GM19023 (cell line): Measurements from ENCODE around the gene SART1.

ENCODE experiments used
- ATAC-seq: cut with Tn5 transposase; IDR thresholded peaks from one replicate; pipeline ENCODE4 v1.9.1; 2021; ENCODE audit warnings: mild to moderate bottlenecking, moderate library complexity; ENCODE audit not compliant: unreplicated experiment

SART1 gene, protein sequence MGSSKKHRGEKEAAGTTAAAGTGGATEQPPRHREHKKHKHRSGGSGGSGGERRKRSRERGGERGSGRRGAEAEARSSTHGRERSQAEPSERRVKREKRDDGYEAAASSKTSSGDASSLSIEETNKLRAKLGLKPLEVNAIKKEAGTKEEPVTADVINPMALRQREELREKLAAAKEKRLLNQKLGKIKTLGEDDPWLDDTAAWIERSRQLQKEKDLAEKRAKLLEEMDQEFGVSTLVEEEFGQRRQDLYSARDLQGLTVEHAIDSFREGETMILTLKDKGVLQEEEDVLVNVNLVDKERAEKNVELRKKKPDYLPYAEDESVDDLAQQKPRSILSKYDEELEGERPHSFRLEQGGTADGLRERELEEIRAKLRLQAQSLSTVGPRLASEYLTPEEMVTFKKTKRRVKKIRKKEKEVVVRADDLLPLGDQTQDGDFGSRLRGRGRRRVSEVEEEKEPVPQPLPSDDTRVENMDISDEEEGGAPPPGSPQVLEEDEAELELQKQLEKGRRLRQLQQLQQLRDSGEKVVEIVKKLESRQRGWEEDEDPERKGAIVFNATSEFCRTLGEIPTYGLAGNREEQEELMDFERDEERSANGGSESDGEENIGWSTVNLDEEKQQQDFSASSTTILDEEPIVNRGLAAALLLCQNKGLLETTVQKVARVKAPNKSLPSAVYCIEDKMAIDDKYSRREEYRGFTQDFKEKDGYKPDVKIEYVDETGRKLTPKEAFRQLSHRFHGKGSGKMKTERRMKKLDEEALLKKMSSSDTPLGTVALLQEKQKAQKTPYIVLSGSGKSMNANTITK

DNA sequence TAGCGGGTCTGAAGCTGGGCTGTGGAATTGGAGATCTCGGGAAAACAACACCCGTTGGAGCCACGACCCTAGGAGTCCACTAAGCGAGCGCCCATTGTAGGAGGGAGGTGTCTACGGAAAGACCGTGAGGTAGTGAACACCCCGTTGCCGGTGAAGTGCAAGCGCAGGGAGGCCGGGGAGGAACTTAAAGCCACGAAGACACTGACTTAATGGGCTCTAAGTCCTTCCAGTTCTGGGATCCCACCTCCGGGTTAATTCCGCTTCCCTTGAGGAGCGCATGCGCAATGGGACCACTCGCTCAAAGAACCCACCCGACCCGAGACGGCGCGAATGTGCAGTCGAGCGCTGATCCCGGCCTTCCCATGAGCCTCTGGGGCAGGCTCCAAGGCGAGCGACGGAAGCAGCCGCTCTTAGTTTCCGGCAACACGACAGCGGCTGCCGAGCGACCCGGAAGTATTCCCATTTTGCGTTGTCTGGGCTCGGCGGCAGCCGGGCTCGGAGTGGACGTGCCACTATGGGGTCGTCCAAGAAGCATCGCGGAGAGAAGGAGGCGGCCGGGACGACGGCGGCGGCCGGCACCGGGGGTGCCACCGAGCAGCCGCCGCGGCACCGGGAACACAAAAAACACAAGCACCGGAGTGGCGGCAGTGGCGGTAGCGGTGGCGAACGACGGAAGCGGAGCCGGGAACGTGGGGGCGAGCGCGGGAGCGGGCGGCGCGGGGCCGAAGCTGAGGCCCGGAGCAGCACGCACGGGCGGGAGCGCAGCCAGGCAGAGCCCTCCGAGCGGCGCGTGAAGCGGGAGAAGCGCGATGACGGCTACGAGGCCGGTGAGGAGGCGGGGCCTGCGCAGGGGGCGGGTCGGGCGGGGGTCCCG, at the start of gene SART1:
Gene SART1, plus strand, starts transcription at position 468 of the 874 bp plus-strand sequence. Its CDS starts 47 bp downstream, at position 515.
- ATAC-seq, result peak; percentile 75

DNA sequence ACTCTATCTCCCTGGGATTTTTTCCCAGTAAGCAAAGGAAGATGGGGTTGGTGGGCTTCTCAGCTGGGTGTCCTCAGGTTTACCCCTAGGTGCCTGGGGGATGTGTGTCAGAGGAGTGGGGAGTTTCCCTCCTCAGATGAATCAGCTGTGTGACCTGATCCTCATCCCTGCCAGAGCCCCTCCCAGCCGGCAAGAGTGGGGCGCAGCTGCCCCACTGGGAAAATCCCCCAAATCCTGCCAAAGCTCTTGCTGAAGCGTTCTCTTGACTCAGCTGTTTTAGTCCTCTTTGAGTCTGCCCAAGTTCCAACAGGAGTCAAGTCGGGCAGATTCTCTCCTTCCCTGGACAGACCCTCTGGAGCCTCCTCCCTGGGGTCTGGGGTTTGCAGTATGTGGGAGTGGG, 48.7 kb upstream of the SART1 start:
- no peak for ATAC-seq

DNA sequence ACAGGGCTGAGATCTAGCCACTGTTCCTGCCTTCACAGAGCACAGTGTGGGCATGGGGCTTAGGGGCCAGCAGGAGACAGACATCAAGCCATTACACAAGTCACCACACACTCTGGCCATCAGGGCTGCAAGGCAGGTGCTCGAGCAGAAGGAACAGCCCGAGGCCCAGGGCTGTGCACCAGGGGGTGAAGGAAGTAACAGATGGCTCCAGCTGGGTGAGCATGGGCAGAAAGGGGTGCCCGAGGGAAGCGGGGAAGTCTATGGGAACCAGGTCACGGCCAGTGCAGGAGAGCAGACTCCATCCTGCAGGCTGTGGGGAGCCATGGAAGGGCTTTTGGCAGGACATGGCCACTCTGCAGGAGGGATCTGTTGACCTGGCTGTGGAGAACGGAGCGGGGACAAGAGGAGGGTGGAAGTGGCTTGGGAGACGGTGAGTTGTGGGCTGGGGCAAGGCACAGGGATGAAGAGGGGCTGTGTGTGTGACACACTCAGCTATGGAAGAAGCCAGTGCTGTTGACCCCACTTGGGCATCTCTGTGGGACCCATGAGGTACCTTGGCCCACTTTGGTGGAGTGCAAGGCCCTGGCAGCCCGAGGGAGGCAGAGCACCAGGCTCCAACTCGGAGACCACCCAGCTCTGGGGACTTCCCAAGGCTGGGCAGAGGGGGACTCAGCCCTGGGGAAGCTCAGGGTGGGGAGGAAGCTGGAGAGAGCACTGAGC, 46.3 kb upstream of the SART1 start:
- no peak for ATAC-seq

DNA sequence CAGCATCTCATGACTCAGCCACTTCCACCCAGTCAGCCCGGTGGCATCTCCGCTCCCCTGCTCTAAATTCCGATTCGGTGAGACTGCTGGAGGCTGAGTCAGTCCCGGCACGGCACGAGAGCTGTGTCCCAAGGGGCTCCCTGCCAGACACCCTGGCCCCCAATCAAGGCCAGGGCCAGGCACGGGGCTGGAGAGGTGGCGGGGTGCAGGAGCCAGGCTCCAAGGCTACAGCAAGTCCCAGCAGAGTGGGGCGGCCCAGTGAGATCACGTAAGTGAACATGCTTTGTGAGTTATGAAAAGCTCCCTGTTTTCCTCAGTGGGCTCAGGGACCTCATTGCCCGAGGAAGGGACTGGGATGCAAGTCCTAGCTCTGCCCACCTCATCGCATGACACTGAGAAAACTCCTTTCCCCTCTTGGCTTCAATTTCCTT, 45.7 kb upstream of the SART1 start:
- no peak for ATAC-seq

DNA sequence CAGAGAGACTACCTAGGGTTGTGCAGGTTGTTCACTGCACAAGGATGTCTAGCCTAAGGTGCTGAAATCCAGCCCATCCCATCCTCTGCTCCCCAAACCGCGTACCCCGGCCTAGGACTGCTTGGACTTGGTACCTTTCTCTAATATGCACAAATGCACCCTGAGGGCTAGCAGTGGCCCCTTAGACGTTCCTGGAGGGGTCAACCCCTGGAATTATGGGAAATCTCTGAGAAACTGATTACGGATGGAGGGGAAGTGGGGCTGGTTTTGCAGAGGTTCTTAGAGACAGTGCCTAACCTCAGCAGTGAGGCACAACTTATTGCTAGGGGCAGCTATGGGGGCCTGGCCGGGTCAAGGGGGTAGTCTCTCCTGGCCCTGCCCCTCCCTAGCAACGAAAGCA, 45.1 kb upstream of the SART1 start:
- ATAC-seq, result no peak

DNA sequence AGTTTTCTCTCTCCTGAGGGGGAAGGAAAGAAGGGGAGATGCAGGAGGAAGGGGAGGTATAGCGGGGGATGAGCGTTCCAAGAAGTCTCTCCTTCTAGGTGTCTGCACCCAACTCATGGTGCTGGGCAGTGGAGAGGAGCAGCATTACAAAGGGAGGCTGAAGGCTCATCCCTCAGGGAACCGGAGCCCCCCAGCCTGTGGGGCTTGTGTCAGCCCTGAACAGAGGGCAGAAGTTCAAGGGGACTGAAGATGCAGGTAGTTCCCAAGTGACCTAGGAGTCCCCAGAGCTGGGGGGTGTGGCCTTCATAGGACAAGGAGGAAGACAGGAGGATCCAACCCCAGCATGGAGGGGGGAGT, 44.5 kb upstream of the SART1 start:
- no peak for ATAC-seq

DNA sequence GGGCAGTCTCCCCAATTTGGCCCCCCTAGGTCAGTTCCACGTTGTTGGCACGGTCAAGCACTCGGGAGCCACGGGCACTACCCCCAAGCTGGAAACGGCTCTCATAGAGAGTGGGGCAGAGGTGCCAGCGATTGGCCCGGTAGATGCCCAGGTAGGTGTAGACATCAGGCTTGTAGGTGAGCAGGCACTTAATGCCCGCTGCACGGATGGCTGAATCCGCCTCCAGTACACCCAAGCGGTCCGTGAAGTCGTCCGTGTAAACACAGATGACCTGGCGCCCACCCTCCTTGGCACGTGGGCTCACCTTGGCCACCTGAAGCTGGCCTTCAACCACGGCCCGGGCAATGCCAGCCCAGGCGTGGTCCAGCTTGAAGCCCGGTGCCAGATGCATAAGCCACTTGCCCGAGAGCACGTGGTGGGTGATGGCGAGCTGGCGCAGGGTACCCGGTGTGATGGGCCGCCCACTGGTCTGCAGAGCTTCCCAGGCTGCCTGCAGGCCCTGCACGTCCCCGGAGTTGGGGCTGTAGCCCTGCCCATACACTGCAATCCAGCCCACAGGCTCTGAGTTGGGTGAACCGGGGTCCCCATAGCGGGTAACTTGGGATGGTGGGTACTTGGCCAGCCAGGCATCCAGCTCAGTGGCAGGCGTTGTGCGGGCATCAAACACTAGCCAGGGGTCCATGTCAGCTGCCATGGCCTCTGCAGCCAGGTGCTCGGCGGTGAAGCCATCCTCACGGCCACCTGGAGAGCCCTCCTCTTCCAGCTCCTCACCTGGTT, 43.9 kb upstream of the SART1 start:
- ATAC-seq, result no peak

DNA sequence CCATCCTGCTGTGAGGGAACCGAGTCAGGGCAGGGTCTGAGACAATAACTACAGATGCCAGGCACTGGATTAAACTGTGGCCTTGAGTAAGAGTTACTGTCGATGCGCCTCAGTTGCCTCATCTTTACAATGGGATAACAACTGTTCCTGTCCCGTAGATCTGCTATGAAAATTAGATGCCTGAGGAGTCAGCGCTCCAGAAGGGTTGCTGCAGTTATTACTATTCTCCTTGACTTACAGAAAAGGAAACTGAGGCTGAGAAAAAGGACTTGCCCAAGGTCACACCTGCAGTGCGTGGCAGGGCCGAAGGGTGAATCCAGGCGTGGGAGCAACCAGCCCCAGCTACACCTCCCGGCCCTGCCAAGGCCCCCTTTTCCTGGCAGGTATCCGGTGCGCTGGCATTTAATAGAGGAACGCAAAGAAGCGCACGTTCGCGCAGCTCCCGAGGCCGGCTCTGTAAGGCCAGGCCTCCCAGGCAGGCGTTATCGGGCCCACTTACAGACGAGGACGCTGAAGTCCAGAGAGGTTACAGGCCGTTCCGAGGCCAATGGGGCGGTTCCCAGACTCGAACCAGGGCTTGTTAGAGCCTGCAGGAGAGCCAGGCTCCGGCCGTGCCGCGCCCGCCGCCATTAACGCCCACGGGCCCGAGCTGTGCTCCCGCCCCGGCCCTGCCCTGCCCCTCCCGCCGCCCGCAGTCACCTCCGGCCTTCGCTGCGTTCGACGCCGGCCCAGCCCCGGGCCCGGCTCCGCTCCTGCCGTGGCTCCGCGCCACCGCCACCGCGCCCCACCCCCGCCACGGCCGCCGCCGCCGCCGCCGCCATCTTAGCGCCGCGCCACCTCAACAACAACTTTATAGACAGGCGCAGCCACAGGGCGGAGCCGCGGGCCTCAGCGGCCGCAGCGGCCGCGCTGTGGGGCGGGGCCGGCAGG, 43.1 kb upstream of the SART1 start, which contains the start of gene C11orf68:
Gene C11orf68, minus strand, starts transcription at position 852 of the 930 bp plus-strand sequence. Its CDS starts 31 bp downstream, at position 821.
- peak; percentile 50 for ATAC-seq

DNA sequence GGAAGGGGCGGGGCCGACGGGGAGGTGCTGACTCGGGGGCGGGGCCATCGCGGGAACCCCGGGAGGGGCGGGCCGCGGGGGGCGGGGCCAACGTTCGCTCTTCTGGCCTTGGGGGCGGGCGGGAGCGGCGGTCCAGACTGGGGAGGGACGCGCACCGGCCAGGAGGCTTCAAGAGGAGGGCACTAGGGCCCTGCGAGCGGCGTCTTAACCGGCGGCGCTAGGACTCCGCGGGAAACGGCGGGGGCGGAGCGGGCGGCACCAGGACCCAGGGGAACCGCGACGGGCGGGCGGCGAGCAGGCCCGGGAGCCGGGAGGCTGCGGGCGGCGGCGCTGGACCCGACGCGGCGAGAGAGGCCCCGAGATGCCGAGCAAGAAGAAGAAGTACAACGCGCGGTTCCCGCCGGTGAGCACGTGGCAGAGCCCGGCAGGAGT, 42.4 kb upstream of the SART1 start, which contains the start of gene DRAP1:
Gene DRAP1, plus strand, starts transcription at position 286 of the 432 bp plus-strand sequence. Its CDS starts 76 bp downstream, at position 362.
- peak; percentile 89 for ATAC-seq

DNA sequence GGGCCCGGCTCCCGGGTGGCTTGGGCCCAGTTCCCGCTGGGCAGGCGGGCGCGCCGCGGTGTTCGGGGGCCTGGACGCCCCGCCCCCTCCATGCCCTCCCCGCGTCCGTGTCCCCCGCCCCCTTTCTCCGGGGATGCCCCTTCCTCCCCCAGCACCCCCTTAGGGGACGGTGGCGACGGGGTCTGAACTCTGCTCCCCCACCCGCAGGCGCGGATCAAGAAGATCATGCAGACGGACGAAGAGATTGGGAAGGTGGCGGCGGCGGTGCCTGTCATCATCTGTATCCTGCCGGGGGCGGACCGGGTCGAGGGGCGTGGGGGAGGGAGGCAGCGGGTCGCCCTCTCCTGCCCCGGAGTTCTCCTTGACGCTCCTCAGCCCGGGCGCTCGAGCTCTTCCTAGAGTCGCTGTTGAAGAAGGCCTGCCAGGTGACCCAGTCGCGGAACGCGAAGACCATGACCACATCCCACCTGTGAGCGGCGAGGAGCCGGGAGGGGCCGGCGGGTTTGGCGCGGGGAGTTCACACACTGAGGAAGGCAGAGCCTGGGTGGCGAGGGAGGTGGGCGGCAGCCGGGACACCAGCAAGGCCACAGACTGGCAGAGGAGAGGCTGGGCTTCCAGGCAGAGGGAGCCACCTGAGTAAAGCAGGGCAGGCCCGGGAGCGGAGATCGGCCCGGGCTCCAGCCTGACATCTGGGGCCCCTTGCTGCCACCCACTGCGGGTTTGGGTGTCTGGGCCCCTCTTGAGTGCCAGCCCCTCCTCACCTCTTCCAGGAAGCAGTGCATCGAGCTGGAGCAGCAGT, 41.8 kb upstream of the SART1 start:
- ATAC-seq, result peak; percentile 44

DNA sequence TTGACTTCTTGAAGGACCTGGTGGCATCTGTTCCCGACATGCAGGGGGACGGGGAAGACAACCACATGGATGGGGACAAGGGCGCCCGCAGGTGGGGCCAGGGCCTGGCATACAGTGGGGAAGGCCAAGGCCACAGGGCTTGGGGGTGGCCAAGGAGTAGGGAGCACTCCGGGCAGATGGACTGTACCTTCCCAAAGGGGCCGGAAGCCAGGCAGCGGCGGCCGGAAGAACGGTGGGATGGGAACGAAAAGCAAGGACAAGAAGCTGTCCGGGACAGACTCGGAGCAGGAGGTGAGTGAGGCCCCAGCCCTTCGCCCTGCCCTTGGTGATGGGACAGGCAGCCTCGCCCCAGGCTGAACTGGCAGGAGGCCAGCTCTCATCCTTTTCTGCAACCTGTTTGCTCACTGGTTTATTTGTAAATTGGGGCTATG, 41.1 kb upstream of the SART1 start:
- ATAC-seq, result no peak

DNA sequence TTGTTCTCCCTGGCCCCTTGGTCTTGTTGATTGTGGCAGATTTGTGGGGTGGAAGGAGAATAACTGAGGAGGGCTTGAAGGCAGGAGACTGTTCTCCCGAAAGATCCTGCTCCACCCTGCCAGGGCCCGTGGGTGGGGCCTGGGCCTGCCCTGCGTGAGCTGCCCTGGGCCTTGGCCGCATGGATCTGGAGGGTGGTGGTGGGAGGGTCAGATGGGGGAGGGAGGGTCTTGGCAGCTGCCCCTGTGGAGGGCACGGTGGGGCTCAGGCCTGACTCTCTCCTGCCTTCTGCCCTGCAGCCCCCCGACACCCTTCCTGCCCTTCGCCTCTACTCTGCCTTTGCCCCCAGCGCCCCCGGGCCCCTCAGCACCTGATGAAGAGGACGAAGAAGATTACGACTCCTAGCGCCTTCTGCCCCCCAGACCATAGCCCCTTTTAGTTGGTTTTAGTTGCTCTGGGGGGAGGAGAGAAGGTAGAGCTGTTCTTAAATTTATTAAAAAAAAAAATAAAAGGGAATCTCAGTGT, 40.4 kb upstream of the SART1 start:
- ATAC-seq, result no peak

DNA sequence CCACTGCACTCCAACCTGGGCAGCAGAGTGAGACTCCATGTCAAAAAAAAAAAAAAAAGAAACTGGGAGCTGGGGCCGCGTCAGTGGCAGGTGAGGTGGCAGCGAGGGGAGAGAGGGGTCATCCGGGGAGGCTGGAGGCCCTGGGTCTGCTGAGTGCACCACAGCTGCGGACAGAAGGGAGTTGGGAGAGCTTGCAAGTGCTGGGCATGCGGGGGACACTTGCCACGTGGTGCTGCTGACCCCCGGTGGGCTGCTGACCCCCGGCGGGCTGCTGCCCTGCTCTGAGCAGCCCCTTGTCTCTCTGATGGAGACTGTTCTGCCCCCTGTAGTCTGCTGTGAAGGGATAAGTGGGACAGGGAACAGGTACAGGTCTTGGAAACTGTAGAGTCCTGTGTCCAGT, 39.7 kb upstream of the SART1 start:
- ATAC-seq, result no peak

DNA sequence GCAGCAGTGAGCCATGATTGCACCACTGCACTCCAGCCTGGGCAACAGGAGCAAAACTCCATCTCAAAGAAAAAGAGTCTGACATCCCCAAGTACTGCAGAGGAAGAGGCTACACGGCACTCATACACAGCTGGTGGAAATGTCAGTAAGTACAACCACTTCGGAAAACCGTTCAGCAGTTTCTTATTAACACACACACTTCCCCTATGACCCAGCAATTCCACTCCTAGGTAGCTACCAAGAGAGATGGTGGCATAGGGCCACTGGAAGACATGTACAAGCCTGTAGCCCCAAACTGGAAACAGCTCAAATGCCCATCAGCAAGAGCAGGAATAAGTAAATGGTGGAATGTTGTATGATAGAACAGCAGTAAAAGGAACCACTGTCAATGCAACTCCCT, 39.0 kb upstream of the SART1 start:
- ATAC-seq, result no peak

DNA sequence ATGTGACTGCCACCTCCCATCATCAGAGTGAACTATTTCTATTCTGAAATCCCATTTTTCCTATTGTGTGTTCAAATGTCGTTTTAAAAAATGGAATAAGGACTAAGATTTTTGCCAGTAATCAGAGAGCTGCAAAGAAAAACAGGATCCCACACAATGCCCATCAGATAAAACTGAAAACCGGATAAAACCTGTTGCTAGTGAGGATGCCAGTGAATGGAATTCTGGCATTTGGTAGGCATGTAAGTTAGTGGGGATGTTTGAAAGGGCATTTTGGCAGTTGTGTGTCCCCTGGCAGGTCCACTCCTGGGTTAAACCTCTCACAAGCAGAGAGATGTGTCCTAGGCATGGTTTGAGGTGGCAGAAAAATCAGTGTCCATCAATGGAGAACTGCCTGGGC, 36.1 kb upstream of the SART1 start:
- ATAC-seq, result no peak

DNA sequence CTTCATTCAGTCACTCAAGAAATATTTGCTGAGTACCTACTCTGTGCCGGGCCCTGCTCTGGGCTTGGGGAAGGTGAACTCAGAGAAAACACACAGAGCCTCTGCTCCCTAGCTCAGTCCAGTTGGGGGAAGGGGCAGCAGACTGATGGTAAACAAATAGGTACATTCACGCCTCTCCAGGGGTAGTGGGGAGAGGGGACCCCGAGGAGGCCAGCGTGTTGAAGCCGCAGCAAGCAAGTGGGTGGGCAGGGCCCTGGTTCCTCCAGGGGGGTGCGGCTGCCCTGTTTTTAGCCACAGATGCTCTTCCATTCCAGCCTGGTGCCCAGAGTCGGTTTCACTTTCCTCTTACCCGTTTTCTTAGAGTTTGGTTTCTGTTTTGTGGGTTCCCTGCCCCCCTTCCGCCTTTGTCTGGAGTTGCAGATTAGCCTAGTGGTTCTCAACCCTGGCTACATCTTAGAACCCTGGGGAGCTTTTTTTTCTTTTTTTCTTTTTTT, 33.6 kb upstream of the SART1 start:
- ATAC-seq, result peak; percentile 62

DNA sequence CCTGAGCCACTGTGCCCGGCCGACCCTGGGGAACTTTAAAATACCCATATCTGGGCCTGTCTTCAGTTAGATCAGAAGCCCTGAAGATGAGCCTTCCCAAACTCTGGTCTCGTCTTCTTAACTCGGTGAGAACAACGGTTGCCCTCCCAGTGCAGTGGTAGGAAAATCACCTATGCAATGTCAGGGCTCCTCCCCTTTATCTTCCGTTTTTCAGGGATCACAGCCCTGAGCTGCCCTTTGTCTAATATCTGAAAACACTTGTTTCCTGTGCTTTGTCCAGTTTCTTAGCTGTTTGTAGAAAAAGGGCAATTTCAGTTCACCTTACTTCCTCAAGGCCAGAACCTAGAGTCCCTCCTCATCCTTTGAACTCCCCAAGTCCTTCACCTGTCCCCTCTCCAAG, 32.9 kb upstream of the SART1 start:
- ATAC-seq, result no peak
